NCI-H345 treated with DMSO at 0.1 percent for 48 hours (cell line): ENCODE results near the gene PTPRF.

Source experiments
- DNase-seq: peaks from one replicate; lab custom pipeline; 2025; ENCODE audit not compliant: unreplicated experiment; lab: John Stamatoyannopoulos, UW

Gene PTPRF

DNA sequence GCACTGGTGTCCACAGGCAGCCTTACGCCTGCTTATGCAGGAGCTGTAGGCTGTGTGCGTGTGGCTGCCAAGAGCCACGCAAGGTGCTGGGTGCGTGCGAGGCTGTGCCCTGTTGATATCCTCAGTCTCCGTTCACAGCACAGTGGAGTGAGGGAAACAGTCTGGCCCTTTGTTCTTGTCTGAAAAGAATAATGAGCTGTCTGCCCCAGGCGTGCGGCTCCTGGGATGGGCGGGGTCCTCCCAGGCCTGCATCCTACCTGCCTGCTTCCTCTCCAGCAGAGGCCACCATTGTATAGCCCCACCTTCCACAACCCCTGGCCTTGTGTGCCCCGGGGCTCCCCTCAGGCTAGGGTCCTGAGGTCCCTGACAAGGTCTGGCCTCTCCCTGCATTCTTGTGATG is 72.3 kb downstream of the PTPRF start:
- peak; percentile 5 for DNase-seq

DNA sequence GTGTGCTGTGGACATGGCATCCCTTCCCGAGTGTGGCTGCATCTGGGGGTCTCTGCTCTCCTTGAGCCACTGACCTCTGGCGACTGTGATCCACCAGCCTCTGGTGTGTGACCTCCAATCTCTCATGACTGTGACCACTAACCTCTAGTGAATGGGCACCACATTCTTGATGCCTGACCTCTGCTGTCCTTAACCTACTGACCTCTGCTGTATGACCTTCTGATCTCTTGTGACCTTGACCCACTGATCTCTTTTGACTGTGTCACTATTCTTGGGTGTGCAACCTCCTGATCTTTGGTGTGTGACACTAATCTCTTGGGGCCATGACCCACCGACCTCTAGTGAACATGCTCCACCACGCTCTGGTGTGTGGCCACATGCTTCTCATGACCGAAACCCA is 73.5 kb downstream of the PTPRF start:
- DNase-seq = no peak

DNA sequence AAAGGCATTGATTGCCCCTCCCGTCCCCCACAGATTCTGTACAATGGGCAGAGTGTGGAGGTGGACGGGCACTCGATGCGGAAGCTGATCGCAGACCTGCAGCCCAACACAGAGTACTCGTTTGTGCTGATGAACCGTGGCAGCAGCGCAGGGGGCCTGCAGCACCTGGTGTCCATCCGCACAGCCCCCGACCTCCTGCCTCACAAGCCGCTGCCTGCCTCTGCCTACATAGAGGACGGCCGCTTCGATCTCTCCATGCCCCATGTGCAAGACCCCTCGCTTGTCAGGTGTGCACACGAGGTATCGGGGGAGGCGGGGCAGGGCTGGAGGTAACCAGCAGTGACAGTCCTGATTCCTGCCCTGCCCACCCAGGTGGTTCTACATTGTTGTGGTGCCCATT is 74.5 kb downstream of the PTPRF start:
- no peak for DNase-seq

DNA sequence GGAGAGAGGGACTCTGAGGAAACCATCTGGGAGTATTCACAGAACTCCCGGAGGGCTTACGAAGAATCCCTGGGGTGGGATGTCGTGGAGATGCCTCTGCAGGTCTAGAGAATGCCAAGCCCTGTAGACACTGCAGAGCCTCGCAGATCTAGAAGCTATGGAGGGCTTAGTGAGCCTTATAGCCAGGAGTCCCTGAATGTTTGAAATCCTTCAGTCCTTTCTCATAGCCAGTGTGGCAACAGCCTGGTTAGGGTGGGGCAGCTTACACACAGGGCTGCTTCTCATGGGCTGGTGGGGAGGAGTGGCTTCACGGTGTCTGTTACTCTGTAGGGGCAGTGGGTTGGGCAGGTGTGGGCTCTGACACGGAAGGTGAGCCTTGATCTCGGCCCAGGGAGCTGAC is 75.1 kb downstream of the PTPRF start:
- DNase-seq = no peak

DNA sequence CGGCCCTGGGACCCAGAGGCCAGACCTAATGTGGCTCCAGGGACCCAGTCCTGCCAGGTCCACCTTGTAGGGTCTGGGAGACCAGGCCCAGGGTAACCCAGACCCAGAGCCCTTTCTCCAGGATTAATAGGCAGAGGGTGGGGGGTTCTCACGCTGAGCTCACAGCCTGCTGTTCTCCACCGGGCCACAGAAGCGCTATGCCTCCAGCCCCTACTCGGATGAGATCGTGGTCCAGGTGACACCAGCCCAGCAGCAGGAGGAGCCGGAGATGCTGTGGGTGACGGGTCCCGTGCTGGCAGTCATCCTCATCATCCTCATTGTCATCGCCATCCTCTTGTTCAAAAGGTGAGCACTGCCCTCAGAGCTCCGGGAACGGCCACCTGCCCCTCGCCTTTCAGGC is 75.9 kb downstream of the PTPRF start:
- DNase-seq = no peak

DNA sequence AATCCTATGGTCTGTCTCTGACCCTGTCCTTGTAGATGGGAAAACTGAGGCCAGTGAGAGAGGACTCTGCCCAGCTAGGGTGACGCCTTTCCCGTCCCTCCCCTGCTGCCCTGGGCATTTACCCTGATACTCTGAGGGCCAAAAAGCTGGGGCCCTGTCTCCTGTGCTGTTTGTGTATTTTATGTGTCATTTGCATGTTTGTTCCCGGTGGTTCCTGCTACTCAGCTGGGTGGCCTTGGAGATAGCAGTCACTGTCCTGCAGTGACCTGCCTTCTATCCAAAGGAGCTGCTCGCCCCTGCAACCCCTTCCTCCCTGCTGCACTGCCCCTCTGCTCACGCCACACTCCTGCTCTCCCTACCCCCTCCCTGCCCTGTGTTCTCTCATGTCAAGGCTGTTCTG is 78.1 kb downstream of the PTPRF start:
- no peak for DNase-seq

DNA sequence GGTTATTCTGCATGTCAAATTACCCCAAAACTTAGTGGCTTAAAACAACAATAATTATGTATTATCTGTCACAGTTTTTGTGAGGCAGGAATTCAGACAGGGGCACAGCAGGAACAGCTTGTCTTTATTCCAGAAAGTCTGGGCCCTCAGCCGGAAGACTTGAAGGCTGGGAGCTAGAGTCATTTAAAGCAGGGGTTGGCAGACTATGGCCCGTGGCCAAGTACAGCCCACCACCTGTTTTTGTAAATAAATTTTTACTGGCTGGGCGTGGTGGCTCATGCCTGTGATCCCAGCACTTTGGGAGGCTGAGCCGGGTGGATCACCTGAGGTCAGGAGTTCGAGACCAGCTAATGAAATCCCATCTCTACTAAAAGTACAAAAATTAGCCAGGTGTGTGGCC is 79.7 kb downstream of the PTPRF start:
- no peak for DNase-seq

DNA sequence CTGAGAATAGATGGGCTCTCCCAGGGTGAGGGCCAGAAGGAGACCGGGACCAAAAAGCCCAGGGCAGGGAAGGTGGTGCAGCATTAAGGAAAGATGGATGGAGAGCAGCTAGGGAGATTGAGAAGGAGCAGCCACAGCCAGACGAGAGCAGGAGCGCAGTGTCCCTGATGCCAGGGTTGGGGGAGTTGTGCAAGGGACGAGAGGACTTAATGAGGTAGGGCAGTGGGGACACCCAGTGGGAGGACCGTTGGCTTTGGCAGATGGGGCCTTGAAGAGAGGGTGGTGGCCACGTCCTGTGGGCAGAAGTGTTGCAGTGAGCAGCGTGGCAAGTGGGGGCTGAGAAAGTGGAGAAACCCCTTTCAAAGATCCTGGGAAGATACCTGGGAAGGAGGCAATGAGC is 81.3 kb downstream of the PTPRF start:
- DNase-seq = no peak

DNA sequence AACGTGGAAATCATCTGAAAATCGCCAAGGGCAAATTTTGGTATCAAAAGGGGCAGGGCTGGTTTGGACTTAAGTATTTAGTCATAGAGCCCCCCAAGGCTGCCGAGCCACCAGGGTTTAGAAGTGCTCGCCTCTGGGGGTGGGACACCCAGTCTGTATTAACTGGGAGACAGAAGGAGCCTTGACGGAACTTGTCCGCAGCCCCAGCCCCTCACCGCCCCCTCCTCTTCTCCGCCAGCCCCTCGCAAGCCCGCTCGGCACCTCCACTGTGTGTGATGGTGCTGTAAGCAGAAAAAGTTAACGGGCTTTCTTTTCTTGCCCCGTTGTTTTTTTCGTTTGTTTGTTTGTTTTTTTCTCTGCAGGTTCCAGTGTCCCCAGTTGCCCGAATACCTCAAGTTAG is 81.7 kb downstream of the PTPRF start:
- no peak for DNase-seq

DNA sequence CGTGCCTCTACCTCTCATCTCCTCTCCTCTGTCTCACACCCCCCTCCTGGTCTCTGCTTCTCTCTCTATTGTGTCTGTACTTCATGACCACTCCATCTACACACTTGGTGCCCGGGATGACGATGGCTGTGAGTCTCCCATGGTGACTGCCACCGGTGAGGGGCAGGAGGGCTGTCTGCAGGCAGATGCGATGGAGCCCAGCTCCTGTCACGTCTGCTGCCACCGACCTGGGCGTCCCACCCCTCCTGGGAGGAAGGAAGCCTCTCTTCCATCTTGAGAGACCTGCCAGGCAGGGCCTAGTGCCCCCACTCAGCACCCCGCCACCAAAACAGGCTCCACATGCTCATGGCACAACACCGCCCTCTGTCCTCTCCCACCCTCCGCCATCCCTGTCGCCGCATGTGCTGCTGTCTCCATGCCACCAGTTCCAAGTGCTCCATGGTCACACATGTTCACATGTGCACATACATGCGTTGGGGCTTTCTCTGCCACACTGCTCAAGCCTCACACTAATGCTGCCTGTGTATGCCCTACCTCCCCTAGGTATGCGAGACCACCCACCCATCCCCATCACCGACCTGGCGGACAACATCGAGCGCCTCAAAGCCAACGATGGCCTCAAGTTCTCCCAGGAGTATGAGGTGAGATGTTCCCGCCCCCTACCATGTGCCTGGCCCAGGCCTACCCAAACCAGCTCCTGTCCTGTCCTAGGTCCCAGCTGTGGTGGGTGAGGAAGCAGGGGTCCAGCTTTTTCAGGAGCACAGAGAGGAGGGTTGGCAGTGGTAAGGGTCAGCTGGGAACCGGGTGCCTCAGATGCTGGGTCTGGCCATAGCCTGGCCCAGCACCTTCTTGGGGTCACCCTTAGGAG is 82.6 kb downstream of the PTPRF start:
- no peak for DNase-seq

DNA sequence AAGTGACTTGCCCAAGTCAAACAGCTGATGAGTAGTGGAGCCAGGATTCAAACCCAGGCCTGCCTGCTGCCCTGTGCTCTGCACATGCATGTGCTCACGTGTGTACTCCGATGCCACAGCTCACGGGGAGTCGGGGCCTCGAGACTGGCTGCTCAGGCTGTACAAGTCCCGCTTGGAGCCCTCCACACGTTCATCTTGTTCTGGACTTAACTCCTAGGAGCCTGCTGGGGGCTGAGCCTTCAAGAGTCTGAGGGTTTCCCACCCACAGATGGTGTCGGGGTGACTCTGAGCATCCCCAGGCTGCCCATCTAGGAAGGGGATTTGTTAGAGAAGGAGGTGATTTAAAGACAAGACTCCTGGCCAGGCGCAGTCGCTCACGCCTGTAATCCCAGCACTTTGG is 83.5 kb downstream of the PTPRF start:
- no peak for DNase-seq

DNA sequence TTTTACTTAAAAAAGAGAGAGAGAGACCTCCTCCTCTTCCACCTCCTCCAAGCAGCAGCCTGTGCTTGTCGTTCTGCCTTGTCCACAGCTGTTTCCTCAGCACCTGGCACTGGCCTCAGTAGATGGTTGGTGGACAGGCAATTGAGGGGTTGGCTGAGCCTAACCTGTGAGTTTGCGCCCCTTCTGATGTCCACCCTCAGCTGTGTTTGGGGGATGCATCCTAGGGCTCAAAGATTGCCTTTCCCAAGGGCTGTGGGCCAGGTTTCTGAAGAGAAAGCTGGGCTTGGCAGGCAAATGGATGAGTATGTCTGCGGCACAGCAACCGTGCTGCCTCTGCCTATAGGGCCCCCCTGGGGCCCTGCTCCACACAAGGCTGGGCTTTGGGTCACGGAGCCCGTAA is 84.2 kb downstream of the PTPRF start:
- DNase-seq = no peak

DNA sequence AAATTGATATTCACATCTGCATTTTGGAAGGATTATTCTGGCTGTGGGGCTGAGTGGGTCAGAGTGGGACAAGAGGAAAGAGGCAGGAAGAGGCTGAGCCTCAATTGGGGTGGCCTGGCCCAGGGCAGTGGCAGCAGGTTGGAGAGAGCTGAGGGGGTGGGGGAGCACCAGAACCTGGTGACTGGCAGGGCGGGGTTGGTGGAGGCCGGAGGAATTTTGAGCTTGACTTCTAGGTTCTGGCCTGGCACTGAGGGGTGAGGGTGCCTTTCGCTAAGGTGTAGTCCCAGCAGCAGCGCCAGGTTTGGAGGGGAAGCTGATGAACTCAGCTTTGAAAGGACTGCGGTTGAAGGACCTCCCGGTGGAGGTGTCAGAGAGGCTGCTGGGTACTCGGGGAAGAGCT is 85.7 kb downstream of the PTPRF start:
- DNase-seq = no peak

DNA sequence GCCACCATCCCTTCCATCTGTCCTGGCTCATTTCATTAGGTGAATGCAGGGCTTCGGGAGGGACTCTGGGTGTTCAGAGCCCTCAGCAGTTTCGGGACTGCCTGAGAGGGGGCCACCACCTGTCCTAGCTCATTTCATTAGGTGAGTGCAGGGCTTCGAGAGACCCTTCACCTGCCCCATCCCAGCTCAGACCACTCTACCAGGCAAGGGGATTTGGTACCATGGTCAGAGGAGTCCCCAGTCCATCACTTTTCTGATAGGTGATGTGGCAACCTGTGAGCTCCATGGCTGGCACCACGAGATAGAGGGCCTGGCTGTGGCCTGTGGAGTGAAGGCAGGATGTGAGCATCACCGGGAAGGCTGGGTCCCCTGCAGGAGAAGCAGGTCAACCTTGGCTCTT is 86.3 kb downstream of the PTPRF start:
- no peak for DNase-seq

DNA sequence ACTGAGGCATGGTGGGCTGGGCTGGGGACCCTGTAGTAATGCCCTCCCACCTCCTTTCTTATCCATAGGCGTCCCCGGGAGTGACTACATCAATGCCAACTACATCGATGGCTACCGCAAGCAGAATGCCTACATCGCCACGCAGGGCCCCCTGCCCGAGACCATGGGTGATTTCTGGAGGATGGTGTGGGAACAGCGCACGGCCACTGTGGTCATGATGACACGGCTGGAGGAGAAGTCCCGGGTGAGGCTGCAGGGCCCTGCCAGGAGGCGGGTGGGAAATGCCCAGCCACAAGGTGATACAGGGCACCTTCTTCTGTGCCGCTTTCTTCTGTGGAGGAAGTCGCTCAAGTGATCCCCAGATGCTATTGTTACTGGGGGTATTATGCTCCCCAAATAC is 87.0 kb downstream of the PTPRF start:
- no peak for DNase-seq

DNA sequence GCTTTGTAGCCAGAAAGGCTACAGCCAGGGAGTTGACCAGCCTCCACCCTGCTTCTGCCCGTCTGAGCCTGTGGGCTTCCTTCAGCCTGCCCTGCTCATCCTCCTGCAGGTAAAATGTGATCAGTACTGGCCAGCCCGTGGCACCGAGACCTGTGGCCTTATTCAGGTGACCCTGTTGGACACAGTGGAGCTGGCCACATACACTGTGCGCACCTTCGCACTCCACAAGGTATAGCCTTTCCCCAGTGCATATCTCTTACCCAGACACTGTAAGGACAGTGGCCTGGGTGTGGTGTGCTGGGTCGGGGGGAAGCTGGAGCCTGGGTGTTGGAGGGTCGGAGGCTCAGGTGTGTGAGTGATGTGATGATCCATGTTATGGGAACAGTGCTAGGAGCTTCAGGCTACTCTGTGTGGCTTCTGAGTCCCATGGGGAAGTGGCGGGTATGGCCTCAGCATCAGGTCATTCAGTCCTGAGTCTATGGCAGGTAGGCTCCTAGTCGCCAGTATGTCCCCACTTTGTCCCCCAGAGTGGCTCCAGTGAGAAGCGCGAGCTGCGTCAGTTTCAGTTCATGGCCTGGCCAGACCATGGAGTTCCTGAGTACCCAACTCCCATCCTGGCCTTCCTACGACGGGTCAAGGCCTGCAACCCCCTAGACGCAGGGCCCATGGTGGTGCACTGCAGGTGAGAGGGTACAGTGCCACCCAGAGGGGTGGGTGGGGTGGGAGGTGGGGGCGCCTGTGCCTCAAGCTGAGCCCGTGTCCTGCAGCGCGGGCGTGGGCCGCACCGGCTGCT is 88.0 kb downstream of the PTPRF start:
- no peak for DNase-seq

DNA sequence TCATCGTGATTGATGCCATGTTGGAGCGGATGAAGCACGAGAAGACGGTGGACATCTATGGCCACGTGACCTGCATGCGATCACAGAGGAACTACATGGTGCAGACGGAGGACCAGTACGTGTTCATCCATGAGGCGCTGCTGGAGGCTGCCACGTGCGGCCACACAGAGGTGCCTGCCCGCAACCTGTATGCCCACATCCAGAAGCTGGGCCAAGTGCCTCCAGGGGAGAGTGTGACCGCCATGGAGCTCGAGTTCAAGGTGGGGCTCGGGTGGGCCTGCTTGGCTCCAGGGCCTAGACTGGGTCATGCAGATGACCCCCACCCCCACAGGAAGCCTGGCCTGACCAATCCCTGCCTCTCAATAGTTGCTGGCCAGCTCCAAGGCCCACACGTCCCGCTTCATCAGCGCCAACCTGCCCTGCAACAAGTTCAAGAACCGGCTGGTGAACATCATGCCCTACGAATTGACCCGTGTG is 88.7 kb downstream of the PTPRF start:
- no peak for DNase-seq

DNA sequence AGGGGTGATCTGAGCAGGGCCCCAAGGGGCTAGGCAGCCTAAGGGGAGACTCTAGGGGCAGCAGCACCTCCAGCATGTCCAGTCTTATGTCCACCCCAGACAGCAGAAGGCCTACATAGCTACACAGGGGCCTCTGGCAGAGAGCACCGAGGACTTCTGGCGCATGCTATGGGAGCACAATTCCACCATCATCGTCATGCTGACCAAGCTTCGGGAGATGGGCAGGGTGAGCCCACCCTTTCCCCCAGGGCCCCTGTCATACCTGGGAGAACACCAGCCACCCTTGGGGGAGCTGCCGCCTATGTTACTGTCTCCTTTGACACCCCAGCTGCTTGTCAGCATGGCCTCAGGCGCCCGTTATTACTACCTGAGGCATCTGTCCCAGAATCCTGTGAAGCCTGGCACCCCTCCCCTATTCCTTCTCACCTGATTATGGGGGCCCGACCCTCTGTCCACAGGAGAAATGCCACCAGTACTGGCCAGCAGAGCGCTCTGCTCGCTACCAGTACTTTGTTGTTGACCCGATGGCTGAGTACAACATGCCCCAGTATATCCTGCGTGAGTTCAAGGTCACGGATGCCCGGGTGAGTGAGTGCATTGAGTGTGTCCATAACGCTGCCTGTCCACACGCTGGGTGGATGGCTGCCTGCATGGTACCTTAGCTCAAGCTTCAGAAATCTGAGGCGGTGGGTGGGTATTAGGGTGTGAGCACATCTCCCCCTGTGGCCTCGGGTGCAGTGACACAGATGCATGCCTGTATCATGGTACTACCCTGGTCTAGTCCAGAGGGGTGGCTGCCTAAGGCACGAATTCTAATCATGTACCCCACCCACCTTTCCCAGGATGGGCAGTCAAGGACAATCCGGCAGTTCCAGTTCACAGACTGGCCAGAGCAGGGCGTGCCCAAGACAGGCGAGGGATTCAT is 89.6 kb downstream of the PTPRF start:
- DNase-seq = no peak

DNA sequence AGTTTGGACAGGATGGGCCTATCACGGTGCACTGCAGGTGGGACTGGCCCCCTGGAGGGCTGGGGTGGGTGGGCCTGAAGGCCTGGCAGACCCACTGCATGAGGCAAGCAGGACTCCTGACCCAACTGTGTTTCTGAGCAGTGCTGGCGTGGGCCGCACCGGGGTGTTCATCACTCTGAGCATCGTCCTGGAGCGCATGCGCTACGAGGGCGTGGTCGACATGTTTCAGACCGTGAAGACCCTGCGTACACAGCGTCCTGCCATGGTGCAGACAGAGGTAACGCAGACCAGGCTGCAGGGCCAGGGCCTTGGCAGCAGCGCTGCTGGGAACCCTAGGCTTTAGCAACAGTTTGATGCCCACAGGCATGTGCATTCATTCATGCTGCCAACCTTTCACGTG is 90.3 kb downstream of the PTPRF start:
- DNase-seq = no peak

DNA sequence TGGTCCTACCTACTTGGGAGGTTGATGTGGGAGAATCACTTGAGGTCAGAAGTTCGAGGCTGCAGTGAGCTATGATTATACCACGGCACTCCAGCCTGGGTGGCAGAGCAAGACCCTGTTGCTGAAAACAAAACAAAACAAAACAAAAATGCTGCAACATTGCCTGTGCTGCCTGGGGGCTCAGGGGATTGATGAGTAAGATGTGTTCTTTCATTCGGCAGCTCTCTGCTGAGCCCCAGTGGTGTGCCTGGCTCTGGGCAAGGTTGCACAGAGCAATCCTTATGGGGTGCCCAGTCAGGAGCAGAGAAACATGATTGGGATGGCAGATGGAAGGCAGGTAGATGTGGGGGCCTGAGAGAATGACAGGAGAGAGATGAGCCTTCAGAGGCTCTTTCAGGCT is 90.7 kb downstream of the PTPRF start:
- DNase-seq = no peak

DNA sequence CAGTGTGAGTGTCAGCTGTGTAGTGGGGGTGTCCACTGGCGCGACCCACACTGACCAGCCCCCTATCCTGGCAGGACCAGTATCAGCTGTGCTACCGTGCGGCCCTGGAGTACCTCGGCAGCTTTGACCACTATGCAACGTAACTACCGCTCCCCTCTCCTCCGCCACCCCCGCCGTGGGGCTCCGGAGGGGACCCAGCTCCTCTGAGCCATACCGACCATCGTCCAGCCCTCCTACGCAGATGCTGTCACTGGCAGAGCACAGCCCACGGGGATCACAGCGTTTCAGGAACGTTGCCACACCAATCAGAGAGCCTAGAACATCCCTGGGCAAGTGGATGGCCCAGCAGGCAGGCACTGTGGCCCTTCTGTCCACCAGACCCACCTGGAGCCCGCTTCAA is 91.2 kb downstream of the PTPRF start:
- DNase-seq = no peak
